Head of caudate nucleus (tissue), 42 donors: ENCODE data around the gene EFNA3.
A peak's percentile ranks its signal among the peaks of the same experiment; 100 is the strongest.

Source experiments
- DNase-seq, 42 donors: peaks; one replicate each; pipeline versions ENCODE4 v3.0.0 to v3.0.0-alpha.2; 2020 to 2021; ENCODE audit warnings: mixed read lengths in 7 of 42
- intact Hi-C: fragments of 100-400 bp; cut with DNase I; formaldehyde crosslinking; loops from one replicate; pipeline ENCODE4 v1.15.0; 2022

The EFNA3 gene

GRCh38 chr1:155078469-155079209 lies at the start of gene EFNA3:
TSS of gene EFNA3 (plus strand) at chr1:155078837. CDS start at chr1:155078942, 105 bp downstream.
- intact Hi-C loops, result no loop called here
- peak in 41 of 42 donors; percentile 60 to 93 (median 86) for DNase-seq

- intact Hi-C loops, result no loop called here
- no peak for DNase-seq
Observed at GRCh38 chr1:155029513-155030242, 49.0 kb upstream of the EFNA3 start.

GRCh38 chr1:155030243-155030795 lies 48.3 kb upstream of the EFNA3 start:
- peak in 29 of 42 donors; percentile 25 to 85 (median 59) for DNase-seq
- intact Hi-C loops, result no loop called here

- intact Hi-C loops, result no loop called here
- DNase-seq, result no peak
Observed at GRCh38 chr1:155030899-155031298, 47.7 kb upstream of the EFNA3 start.

- intact Hi-C loops, result no loop called here
- DNase-seq, result no peak
Observed at GRCh38 chr1:155032886-155033285, 45.8 kb upstream of the EFNA3 start.

- intact Hi-C loops, result no loop called here
Observed at GRCh38 chr1:155033524-155033923, 45.1 kb upstream of the EFNA3 start, which contains the start of the genes DCST1 and DCST2. TSS of gene DCST1 (plus strand) at chr1:155033824. CDS start at chr1:155034037, 213 bp downstream. TSS of gene DCST2 (minus strand) at chr1:155033781. CDS start at chr1:155033701, 80 bp downstream.

GRCh38 chr1:155034318-155035208 lies 44.1 kb upstream of the EFNA3 start:
- intact Hi-C loops, result no loop called here
- no peak for DNase-seq

More at GRCh38 chr1:155033524-155033923, 45.1 kb upstream of the EFNA3 start, which contains the start of the genes DCST1 and DCST2:
- no peak for DNase-seq

GRCh38 chr1:155035936-155036335 lies 42.7 kb upstream of the EFNA3 start:
- no peak for DNase-seq
- intact Hi-C loops, result no loop called here

GRCh38 chr1:155037043-155037442 lies 41.6 kb upstream of the EFNA3 start:
- intact Hi-C loops, result no loop called here

GRCh38 chr1:155037851-155038441 lies 40.7 kb upstream of the EFNA3 start:
- intact Hi-C loops, result no loop called here

More at GRCh38 chr1:155037043-155037442, 41.6 kb upstream of the EFNA3 start:
- no peak for DNase-seq

GRCh38 chr1:155038602-155039307 lies 39.9 kb upstream of the EFNA3 start:
- intact Hi-C loops, result no loop called here
- DNase-seq, result no peak

More at GRCh38 chr1:155037851-155038441, 40.7 kb upstream of the EFNA3 start:
- no peak for DNase-seq

GRCh38 chr1:155039308-155039669 lies 39.3 kb upstream of the EFNA3 start:
- intact Hi-C loops, result no loop called here
- DNase-seq, result no peak

- no peak for DNase-seq
- intact Hi-C loops, result no loop called here
Observed at GRCh38 chr1:155040358-155041093, 38.1 kb upstream of the EFNA3 start.

- no peak for DNase-seq
- intact Hi-C loops, result no loop called here
Observed at GRCh38 chr1:155042789-155043188, 35.8 kb upstream of the EFNA3 start.

- intact Hi-C loops, result no loop called here
- DNase-seq, result no peak
Observed at GRCh38 chr1:155043301-155043702, 35.3 kb upstream of the EFNA3 start.

GRCh38 chr1:155043793-155044192 lies 34.8 kb upstream of the EFNA3 start:
- DNase-seq, result no peak
- intact Hi-C loops, result no loop called here

- intact Hi-C loops, result no loop called here
- no peak for DNase-seq
Observed at GRCh38 chr1:155044365-155044764, 34.3 kb upstream of the EFNA3 start.
